ENCODE results near the gene TRERF1. TPM values are rescaled to one million over a fixed set of nuclear protein-coding genes. Genes with fewer than 3 reads are reported as not detected.

Gene TRERF1
- total and polyA plus RNA-seq, 2 of the 4 experiments (the other 2 are of a cell fraction): 6.3 to 9.9 TPM

- Histone ChIP-seq H3K18ac (ENCODE audit: low read depth, low read length) (no peak overlapping the region), H2BK120ac (ENCODE audit: low read depth, low read length) (no peak overlapping the region), H3K4me2 (ENCODE audit: low read depth, low read length) (no peak overlapping the region), H3K27ac (ENCODE audit: insufficient read depth, low read length) (no peak overlapping the region), H2AK5ac (ENCODE audit: low read depth, low read length) (no peak overlapping the region), H3K9me1 (ENCODE audit: insufficient read depth, low read length) (peaks cover 13% of the 10 kb centered on the region), H2BK5ac (ENCODE audit: low read depth, low read length, poor library complexity, severe bottlenecking) (no peak overlapping the region), H4K8ac (ENCODE audit: low read depth in 2 of 2, low read length in 2 of 2) (no peak overlapping the region), H3K36me3 (ENCODE audit: control insufficient read depth, insufficient read depth, low read length) (no peaks in the 10 kb centered on the region; the same call in 1 of the 2 replicates), H3K4me1 (ENCODE audit: control insufficient read depth, insufficient read depth, low read length) (peaks cover 12% of the 10 kb centered on the region), H2BK15ac (ENCODE audit: low read depth, low read length) (no peak overlapping the region), H2AK9ac (replicated peaks; ENCODE audit: low read depth, low read length, poor library complexity) (no peak overlapping the region), H3K27me3 (ENCODE audit: control insufficient read depth, insufficient read depth, low read length) (no peaks in the 10 kb centered on the region), H3K79me1 (ENCODE audit: low read depth in 1 of 2, low read length in 2 of 2) (peaks cover 61 to 89% of the 10 kb centered on the region in 2 experiments), H3K9me3 (ENCODE audit: control insufficient read depth, insufficient read depth, low read length) (no peaks in the 10 kb centered on the region), H4K5ac (ENCODE audit: low read depth, low read length) (no peak overlapping the region), H4K91ac (ENCODE audit: insufficient read depth, low read depth, low read length) (no peak overlapping the region), H2BK20ac (ENCODE audit: low read depth, low read length) (no peak overlapping the region), H2AFZ (replicated peaks; ENCODE audit: low read length, poor library complexity) (no peak overlapping the region), H3K9ac (ENCODE audit: low read depth, low read length) (no peak overlapping the region), H3K56ac (ENCODE audit: extremely low read depth, insufficient read depth, low read length) (no peak overlapping the region), H3K14ac (replicated peaks; ENCODE audit: low read depth, low read length) (no peak overlapping the region), H3K4ac (ENCODE audit: low read depth, low read length) (no peak overlapping the region), H4K20me1 (ENCODE audit: insufficient read depth, low read length) (peaks cover 35% of the 10 kb centered on the region), H3K23ac (ENCODE audit: low read depth, low read length) (no peak overlapping the region), H3K4me3 (ENCODE audit: insufficient read depth, low read depth, low read length) (no peak overlapping the region)
- CTCF ChIA-PET: no interaction called here
- in situ Hi-C loops (cut with MboI; ENCODE audit: low sequenced_read_pairs): no loop called here
- TF ChIP-seq NFE2L2 (IDR thresholded peaks at IDR 0.05; ENCODE audit: low read depth, low read length) (no peak), SMC3 (IDR thresholded peaks at IDR 0.05; ENCODE audit: low read depth, low read length) (no peak), MXI1 (IDR thresholded peaks at IDR 0.05; ENCODE audit: borderline replicate concordance, low read depth, low read length) (no peak), RFX5 (IDR thresholded peaks at IDR 0.05; ENCODE audit: low read depth, low read length) (no peak), POLR2A (IDR thresholded peaks at IDR 0.05; ENCODE audit: low read depth, low read length) (no peak), FOS (IDR thresholded peaks at IDR 0.05; ENCODE audit: low read depth, low read length) (no peak), CTCF (conservative IDR thresholded peaks at IDR 0.05; ENCODE audit: low read depth, low read length) (no peak), CHD1 (IDR thresholded peaks at IDR 0.05; ENCODE audit: low read depth, low read length) (no peak), MAZ (IDR thresholded peaks at IDR 0.05; ENCODE audit: borderline replicate concordance, low read depth, low read length) (no peak), MAFK (IDR thresholded peaks at IDR 0.05; ENCODE audit: low read depth, low read length) (no peak), RCOR1 (IDR thresholded peaks at IDR 0.05; ENCODE audit: insufficient replicate concordance, low read length) (no peak), CEBPB (IDR thresholded peaks at IDR 0.05; ENCODE audit: low read depth, low read length) (no peak), RAD21 (IDR thresholded peaks at IDR 0.05; ENCODE audit: low read length) (no peak), ELK1 (IDR thresholded peaks at IDR 0.05; ENCODE audit: borderline replicate concordance, low read depth, low read length) (no peak), BHLHE40 (IDR thresholded peaks at IDR 0.05; ENCODE audit: low read depth, low read length) (no peak)
- TF ChIP-seq, protein P1, sequence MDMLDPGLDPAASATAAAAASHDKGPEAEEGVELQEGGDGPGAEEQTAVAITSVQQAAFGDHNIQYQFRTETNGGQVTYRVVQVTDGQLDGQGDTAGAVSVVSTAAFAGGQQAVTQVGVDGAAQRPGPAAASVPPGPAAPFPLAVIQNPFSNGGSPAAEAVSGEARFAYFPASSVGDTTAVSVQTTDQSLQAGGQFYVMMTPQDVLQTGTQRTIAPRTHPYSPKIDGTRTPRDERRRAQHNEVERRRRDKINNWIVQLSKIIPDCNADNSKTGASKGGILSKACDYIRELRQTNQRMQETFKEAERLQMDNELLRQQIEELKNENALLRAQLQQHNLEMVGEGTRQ (IDR thresholded peaks at IDR 0.05; ENCODE audit: low read depth, low read length): no peak
- BruUV-seq (replicated peaks): no TSS peak
- dilution Hi-C loops (cut with HindIII; ENCODE audit: low sequenced_read_pairs, unreplicated experiment): no loop called here
- no CpG with 5 or more reads among the region's 4 CpGs for WGBS, 2 experiments (ENCODE audit: extremely low coverage in 2 of 2, insufficient read length in 1 of 2)
- intact Hi-C loops (cut with micrococcal nuclease): no loop called here
- POLR2A ChIA-PET (ENCODE audit: unreplicated experiment): no interaction called here
- DNase-seq (no peak), ATAC-seq (ENCODE audit: low read depth) (no peak)
Observed at GRCh38 chr6:42424906-42425474, 26.7 kb downstream of the TRERF1 start.

All from IMR-90 (cell line).